ENCODE results near the gene MRFAP1L1. TPM values are rescaled to one million over a fixed set of nuclear protein-coding genes. Genes with fewer than 3 reads are reported as not detected.

Gene MRFAP1L1
- total RNA-seq, 1 donor from 2014 or later, result 32.9 TPM

- Histone ChIP-seq H3K9me3 (ENCODE audit: control insufficient read depth in 3 of 3, low read length in 3 of 3) (no peaks in the 10 kb centered on the region), H3K9ac (ENCODE audit: low read depth in 1 of 3, low read length in 3 of 3) (no peak overlapping the region), H3K36me3 (ENCODE audit: control insufficient read depth in 3 of 3, insufficient read depth in 3 of 3, low read length in 3 of 3) (no peaks in the 10 kb centered on the region), H3K4me3 (ENCODE audit: low read length in 3 of 3) (no peak overlapping the region), H3K27me3 (ENCODE audit: control insufficient read depth in 3 of 3, insufficient read depth in 3 of 3, low read length in 3 of 3) (no peaks in the 10 kb centered on the region), H3K27ac (ENCODE audit: low read depth, low read length) (no peak overlapping the region), H3K4me1 (ENCODE audit: control insufficient read depth in 3 of 3, insufficient read depth in 3 of 3, low read length in 3 of 3) (peaks cover 12 to 39% (median 22%) of the 10 kb centered on the region in 3 donors)
Measured at GRCh38 chr4:6692806-6693205, 16.9 kb downstream of the MRFAP1L1 start.

GRCh38 chr4:6692379-6692778 is 17.3 kb downstream of the MRFAP1L1 start:
- Histone ChIP-seq H3K27ac (ENCODE audit: low read depth, low read length) (no peak overlapping the region), H3K27me3 (ENCODE audit: control insufficient read depth in 3 of 3, insufficient read depth in 3 of 3, low read length in 3 of 3) (no peaks in the 10 kb centered on the region), H3K9ac (ENCODE audit: low read depth in 1 of 3, low read length in 3 of 3) (no peak overlapping the region), H3K4me3 (ENCODE audit: low read length in 3 of 3) (no peak overlapping the region), H3K4me1 (ENCODE audit: control insufficient read depth in 3 of 3, insufficient read depth in 3 of 3, low read length in 3 of 3) (peaks cover 12 to 39% (median 22%) of the 10 kb centered on the region in 3 donors), H3K9me3 (ENCODE audit: control insufficient read depth in 3 of 3, low read length in 3 of 3) (no peaks in the 10 kb centered on the region), H3K36me3 (ENCODE audit: control insufficient read depth in 3 of 3, insufficient read depth in 3 of 3, low read length in 3 of 3) (no peaks in the 10 kb centered on the region)

- H3K27ac ChIP-seq (ENCODE audit: low read depth, low read length), result no peak overlapping the region
- H3K4me3 ChIP-seq (ENCODE audit: low read length in 3 of 3), result no peak overlapping the region
- no peaks in the 10 kb centered on the region for H3K36me3 ChIP-seq (ENCODE audit: control insufficient read depth in 3 of 3, insufficient read depth in 3 of 3, low read length in 3 of 3)
- no peaks in the 10 kb centered on the region for H3K27me3 ChIP-seq (ENCODE audit: control insufficient read depth in 3 of 3, insufficient read depth in 3 of 3, low read length in 3 of 3)
- H3K4me1 ChIP-seq (ENCODE audit: control insufficient read depth in 3 of 3, insufficient read depth in 3 of 3, low read length in 3 of 3), result peaks cover 3 to 20% (median 7%) of the 10 kb centered on the region in 3 donors
- H3K9ac ChIP-seq (ENCODE audit: low read depth in 1 of 3, low read length in 3 of 3), result no peak overlapping the region
- H3K9me3 ChIP-seq (ENCODE audit: control insufficient read depth in 3 of 3, low read length in 3 of 3), result no peaks in the 10 kb centered on the region
Measured at GRCh38 chr4:6689506-6689960, 20.1 kb downstream of the MRFAP1L1 start.

- H3K27me3 ChIP-seq (ENCODE audit: control insufficient read depth in 3 of 3, insufficient read depth in 3 of 3, low read length in 3 of 3), result no peaks in the 10 kb centered on the region
- no peaks in the 10 kb centered on the region for H3K36me3 ChIP-seq (ENCODE audit: control insufficient read depth in 3 of 3, insufficient read depth in 3 of 3, low read length in 3 of 3)
- H3K27ac ChIP-seq (ENCODE audit: low read depth, low read length), result peak overlapping the region; percentile 19
- no peak overlapping the region for H3K4me3 ChIP-seq (ENCODE audit: low read length in 3 of 3)
- H3K9ac ChIP-seq (ENCODE audit: low read depth in 1 of 3, low read length in 3 of 3), result no peak overlapping the region
- H3K4me1 ChIP-seq (ENCODE audit: control insufficient read depth in 3 of 3, insufficient read depth in 3 of 3, low read length in 3 of 3), result peaks cover 0 to 15% (median 2%) of the 10 kb centered on the region in 3 donors
- no peaks in the 10 kb centered on the region for H3K9me3 ChIP-seq (ENCODE audit: control insufficient read depth in 3 of 3, low read length in 3 of 3)
Measured at GRCh38 chr4:6688879-6689505, 20.7 kb downstream of the MRFAP1L1 start.

- Histone ChIP-seq H3K9me3 (ENCODE audit: control insufficient read depth in 3 of 3, low read length in 3 of 3) (no peaks in the 10 kb centered on the region), H3K36me3 (ENCODE audit: control insufficient read depth in 3 of 3, insufficient read depth in 3 of 3, low read length in 3 of 3) (no peaks in the 10 kb centered on the region), H3K4me1 (ENCODE audit: control insufficient read depth in 3 of 3, insufficient read depth in 3 of 3, low read length in 3 of 3) (peaks cover 0 to 7% (median 0%) of the 10 kb centered on the region in 3 donors), H3K27me3 (ENCODE audit: control insufficient read depth in 3 of 3, insufficient read depth in 3 of 3, low read length in 3 of 3) (no peaks in the 10 kb centered on the region), H3K4me3 (ENCODE audit: low read length in 3 of 3) (no peak overlapping the region), H3K27ac (ENCODE audit: low read depth, low read length) (peak overlapping the region; percentile 19), H3K9ac (ENCODE audit: low read depth in 1 of 3, low read length in 3 of 3) (no peak overlapping the region)
Measured at GRCh38 chr4:6687947-6688878, 21.5 kb downstream of the MRFAP1L1 start.

- Histone ChIP-seq H3K4me1 (ENCODE audit: control insufficient read depth in 3 of 3, insufficient read depth in 3 of 3, low read length in 3 of 3) (peaks cover 0 to 6% (median 0%) of the 10 kb centered on the region in 3 donors), H3K27me3 (ENCODE audit: control insufficient read depth in 3 of 3, insufficient read depth in 3 of 3, low read length in 3 of 3) (no peaks in the 10 kb centered on the region), H3K27ac (ENCODE audit: low read depth, low read length) (no peak overlapping the region), H3K9me3 (ENCODE audit: control insufficient read depth in 3 of 3, low read length in 3 of 3) (no peaks in the 10 kb centered on the region), H3K36me3 (ENCODE audit: control insufficient read depth in 3 of 3, insufficient read depth in 3 of 3, low read length in 3 of 3) (no peaks in the 10 kb centered on the region), H3K9ac (ENCODE audit: low read depth in 1 of 3, low read length in 3 of 3) (no peak overlapping the region), H3K4me3 (ENCODE audit: low read length in 3 of 3) (no peak overlapping the region)
Measured at GRCh38 chr4:6686104-6686787, 23.4 kb downstream of the MRFAP1L1 start.

- H3K9me3 ChIP-seq (ENCODE audit: control insufficient read depth in 3 of 3, low read length in 3 of 3), result no peaks in the 10 kb centered on the region
- no peaks in the 10 kb centered on the region for H3K27me3 ChIP-seq (ENCODE audit: control insufficient read depth in 3 of 3, insufficient read depth in 3 of 3, low read length in 3 of 3)
- H3K9ac ChIP-seq (ENCODE audit: low read depth in 1 of 3, low read length in 3 of 3), result no peak overlapping the region
- no peak overlapping the region for H3K4me3 ChIP-seq (ENCODE audit: low read length in 3 of 3)
- no peak overlapping the region for H3K27ac ChIP-seq (ENCODE audit: low read depth, low read length)
- no peaks in the 10 kb centered on the region for H3K36me3 ChIP-seq (ENCODE audit: control insufficient read depth in 3 of 3, insufficient read depth in 3 of 3, low read length in 3 of 3)
- H3K4me1 ChIP-seq (ENCODE audit: control insufficient read depth in 3 of 3, insufficient read depth in 3 of 3, low read length in 3 of 3), result peaks cover 0 to 6% (median 0%) of the 10 kb centered on the region in 3 donors
Measured at GRCh38 chr4:6684656-6685055, 25.0 kb downstream of the MRFAP1L1 start.

GRCh38 chr4:6682862-6683590 is 26.6 kb downstream of the MRFAP1L1 start:
- Histone ChIP-seq H3K27ac (ENCODE audit: low read depth, low read length) (no peak overlapping the region), H3K4me3 (ENCODE audit: low read length in 3 of 3) (no peak overlapping the region), H3K27me3 (ENCODE audit: control insufficient read depth in 3 of 3, insufficient read depth in 3 of 3, low read length in 3 of 3) (no peaks in the 10 kb centered on the region), H3K4me1 (ENCODE audit: control insufficient read depth in 3 of 3, insufficient read depth in 3 of 3, low read length in 3 of 3) (no peaks in the 10 kb centered on the region), H3K9me3 (ENCODE audit: control insufficient read depth in 3 of 3, low read length in 3 of 3) (no peaks in the 10 kb centered on the region), H3K9ac (ENCODE audit: low read depth in 1 of 3, low read length in 3 of 3) (peak overlapping the region in 1 of 3 donors; percentile 16), H3K36me3 (ENCODE audit: control insufficient read depth in 3 of 3, insufficient read depth in 3 of 3, low read length in 3 of 3) (no peaks in the 10 kb centered on the region)

- no peak overlapping the region for H3K9ac ChIP-seq (ENCODE audit: low read depth in 1 of 3, low read length in 3 of 3)
- peaks cover 0 to 5% (median 2%) of the 10 kb centered on the region in 3 donors for H3K36me3 ChIP-seq (ENCODE audit: control insufficient read depth in 3 of 3, insufficient read depth in 3 of 3, low read length in 3 of 3)
- H3K9me3 ChIP-seq (ENCODE audit: control insufficient read depth in 3 of 3, low read length in 3 of 3), result no peaks in the 10 kb centered on the region
- no peak overlapping the region for H3K4me3 ChIP-seq (ENCODE audit: low read length in 3 of 3)
- no peak overlapping the region for H3K27ac ChIP-seq (ENCODE audit: low read depth, low read length)
- H3K27me3 ChIP-seq (ENCODE audit: control insufficient read depth in 3 of 3, insufficient read depth in 3 of 3, low read length in 3 of 3), result no peaks in the 10 kb centered on the region
- H3K4me1 ChIP-seq (ENCODE audit: control insufficient read depth in 3 of 3, insufficient read depth in 3 of 3, low read length in 3 of 3), result peaks cover 8 to 13% (median 11%) of the 10 kb centered on the region in 3 donors
Measured at GRCh38 chr4:6681191-6681590, 28.5 kb downstream of the MRFAP1L1 start.

All from skeletal muscle tissue (tissue), 4 donors.